Liver (tissue), 3 donors: ENCODE data around the gene XPNPEP1.

ENCODE experiments used
- CTCF ChIP-seq: fragments of 150-350 bp; IDR thresholded peaks from 2 replicates; pipeline ENCODE4 v1.5.1; 2017; ENCODE audit warnings: improper control_type of control experiment, low read depth, low read length; ENCODE audit not compliant: missing input control
- FOXA1 ChIP-seq: IDR thresholded peaks from 2 replicates; pipeline ENCODE4 v1.6.1; 2016; ENCODE audit warnings: antibody characterized with exemption
- GABPA ChIP-seq, 2 donors: IDR thresholded peaks in 1 of 2; conservative IDR thresholded peaks in 1 of 2; 2 replicates each; pipeline ENCODE4 v1.6.1; 2016; ENCODE audit warnings: antibody characterized with exemption in 2 of 2, mild to moderate bottlenecking in 1 of 2, moderate library complexity in 1 of 2
- HNF4A ChIP-seq, 2 donors: conservative IDR thresholded peaks; 2 replicates each; pipeline ENCODE4 v1.6.1; 2016; ENCODE audit warnings: antibody characterized with exemption in 2 of 2, mild to moderate bottlenecking in 2 of 2
- JUND ChIP-seq, 2 donors: IDR thresholded peaks; 2 replicates each; pipeline ENCODE4 v1.6.1; 2016; ENCODE audit warnings: antibody characterized with exemption in 2 of 2
- RAD21 ChIP-seq, 2 donors: IDR thresholded peaks; 2 replicates each; pipeline ENCODE4 v1.6.1; 2016; ENCODE audit warnings: antibody characterized with exemption in 2 of 2, mild to moderate bottlenecking in 2 of 2
- SP1 ChIP-seq: IDR thresholded peaks from 2 replicates; pipeline ENCODE4 v1.6.1; 2018; ENCODE audit warnings: antibody characterized with exemption, mild to moderate bottlenecking
- TAF1 ChIP-seq: conservative IDR thresholded peaks from 2 replicates; pipeline ENCODE4 v1.6.1; 2016; ENCODE audit warnings: antibody characterized with exemption, mild to moderate bottlenecking
- YY1 ChIP-seq: IDR thresholded peaks from 2 replicates; pipeline ENCODE4 v1.6.1; 2016; ENCODE audit warnings: antibody characterized with exemption, mild to moderate bottlenecking
- TF ChIP-seq, protein P1 (sequence below): IDR thresholded peaks from 2 replicates; pipeline ENCODE4 v1.6.1; 2016; ENCODE audit warnings: antibody characterized with exemption
- TF ChIP-seq, protein P2 (sequence below): IDR thresholded peaks from 2 replicates; pipeline ENCODE4 v1.6.1; 2016; ENCODE audit warnings: antibody characterized with exemption, mild to moderate bottlenecking
- TF ChIP-seq, protein P3 (sequence below): IDR thresholded peaks from 2 replicates; pipeline ENCODE4 v1.6.1; 2016; ENCODE audit warnings: antibody characterized with exemption
- donor health status: healthy.
- donor health status: healthy.

- TF ChIP-seq, protein P1, sequence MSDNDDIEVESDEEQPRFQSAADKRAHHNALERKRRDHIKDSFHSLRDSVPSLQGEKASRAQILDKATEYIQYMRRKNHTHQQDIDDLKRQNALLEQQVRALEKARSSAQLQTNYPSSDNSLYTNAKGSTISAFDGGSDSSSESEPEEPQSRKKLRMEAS: no peak
- TF ChIP-seq CTCF (no peak), TAF1 (no peak), FOXA1 (no peak), GABPA (IDR thresholded peaks at IDR 0.05 in 1 of 2, conservative IDR thresholded peaks at IDR 0.05 in 1 of 2) (no peak), RAD21 (IDR thresholded peaks at IDR 0.05) (no peak), HNF4A (conservative IDR thresholded peaks at IDR 0.05) (no peak), SP1 (no peak), YY1 (no peak), JUND (IDR thresholded peaks at IDR 0.05) (no peak)
- TF ChIP-seq, protein P2, sequence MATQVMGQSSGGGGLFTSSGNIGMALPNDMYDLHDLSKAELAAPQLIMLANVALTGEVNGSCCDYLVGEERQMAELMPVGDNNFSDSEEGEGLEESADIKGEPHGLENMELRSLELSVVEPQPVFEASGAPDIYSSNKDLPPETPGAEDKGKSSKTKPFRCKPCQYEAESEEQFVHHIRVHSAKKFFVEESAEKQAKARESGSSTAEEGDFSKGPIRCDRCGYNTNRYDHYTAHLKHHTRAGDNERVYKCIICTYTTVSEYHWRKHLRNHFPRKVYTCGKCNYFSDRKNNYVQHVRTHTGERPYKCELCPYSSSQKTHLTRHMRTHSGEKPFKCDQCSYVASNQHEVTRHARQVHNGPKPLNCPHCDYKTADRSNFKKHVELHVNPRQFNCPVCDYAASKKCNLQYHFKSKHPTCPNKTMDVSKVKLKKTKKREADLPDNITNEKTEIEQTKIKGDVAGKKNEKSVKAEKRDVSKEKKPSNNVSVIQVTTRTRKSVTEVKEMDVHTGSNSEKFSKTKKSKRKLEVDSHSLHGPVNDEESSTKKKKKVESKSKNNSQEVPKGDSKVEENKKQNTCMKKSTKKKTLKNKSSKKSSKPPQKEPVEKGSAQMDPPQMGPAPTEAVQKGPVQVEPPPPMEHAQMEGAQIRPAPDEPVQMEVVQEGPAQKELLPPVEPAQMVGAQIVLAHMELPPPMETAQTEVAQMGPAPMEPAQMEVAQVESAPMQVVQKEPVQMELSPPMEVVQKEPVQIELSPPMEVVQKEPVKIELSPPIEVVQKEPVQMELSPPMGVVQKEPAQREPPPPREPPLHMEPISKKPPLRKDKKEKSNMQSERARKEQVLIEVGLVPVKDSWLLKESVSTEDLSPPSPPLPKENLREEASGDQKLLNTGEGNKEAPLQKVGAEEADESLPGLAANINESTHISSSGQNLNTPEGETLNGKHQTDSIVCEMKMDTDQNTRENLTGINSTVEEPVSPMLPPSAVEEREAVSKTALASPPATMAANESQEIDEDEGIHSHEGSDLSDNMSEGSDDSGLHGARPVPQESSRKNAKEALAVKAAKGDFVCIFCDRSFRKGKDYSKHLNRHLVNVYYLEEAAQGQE: no peak
- TF ChIP-seq, protein P3, sequence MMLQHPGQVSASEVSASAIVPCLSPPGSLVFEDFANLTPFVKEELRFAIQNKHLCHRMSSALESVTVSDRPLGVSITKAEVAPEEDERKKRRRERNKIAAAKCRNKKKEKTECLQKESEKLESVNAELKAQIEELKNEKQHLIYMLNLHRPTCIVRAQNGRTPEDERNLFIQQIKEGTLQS: no peak
These were observed 33.4 kb downstream of the XPNPEP1 start for GRCh38 chr10:109889867-109890266.
